ES-I3 (cell line): ENCODE results near the gene UGT8.
"Not testable (repeated sequence)": the region's sequence is repeated elsewhere in the genome, so short reads cannot be mapped to it uniquely, and the experiment has no call there.

ENCODE experiments used
- H3K36me3 ChIP-seq: 2 replicates; pipeline ENCODE4 v1.6.1; 2013; ENCODE audit warnings: mild to moderate bottlenecking, low read length, control low read depth, moderate library complexity; ENCODE audit not compliant: insufficient read depth
- H3K4me1 ChIP-seq: 2 replicates; pipeline ENCODE4 v1.6.1; 2013; ENCODE audit warnings: mild to moderate bottlenecking, control low read depth, low read length; ENCODE audit not compliant: insufficient read depth
- H3K9ac ChIP-seq: 2 replicates; pipeline ENCODE4 v1.6.1; 2013; ENCODE audit warnings: low read depth, mild to moderate bottlenecking, low read length, moderate library complexity
- H3K9me3 ChIP-seq: 2 replicates; pipeline ENCODE4 v1.6.1; 2013; ENCODE audit warnings: mild to moderate bottlenecking, low read length, moderate library complexity; ENCODE audit not compliant: control insufficient read depth, insufficient read depth

Gene UGT8

DNA sequence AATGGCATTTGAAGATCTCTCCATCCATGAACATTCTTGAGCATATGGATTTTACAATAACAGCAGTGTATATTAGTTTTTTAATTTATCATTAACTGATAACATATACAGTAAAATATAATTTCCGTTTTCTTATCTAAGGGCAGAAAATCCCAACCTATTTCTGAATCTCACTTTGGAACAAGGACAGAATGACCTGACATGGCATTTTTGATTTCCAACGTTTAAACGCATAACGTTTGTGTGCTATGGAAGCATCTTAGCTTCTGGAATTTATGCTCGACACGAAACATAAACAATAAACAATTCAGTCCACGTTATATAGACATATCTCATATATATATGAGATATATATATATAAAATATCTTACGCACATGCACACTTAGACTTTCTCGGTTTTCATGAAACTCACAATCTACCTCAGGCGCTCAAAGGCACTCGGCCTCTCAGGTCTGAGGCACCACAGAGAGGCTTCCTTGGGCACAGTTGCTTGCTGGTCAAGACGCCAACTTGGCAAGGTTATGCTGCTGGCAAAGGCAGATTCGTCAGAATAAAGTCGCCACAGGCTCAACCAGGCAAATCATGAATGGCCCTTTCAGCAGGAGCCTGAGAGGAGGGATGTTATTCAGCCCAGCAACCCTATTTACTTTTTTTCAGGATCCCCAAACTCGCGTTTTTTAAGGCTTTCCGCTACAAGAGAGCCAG lies 1.0 kb upstream of the UGT8 start:
- H3K9ac ChIP-seq, result peak overlapping the region; percentile 76
- no peaks in the 10 kb centered on the region for H3K4me1 ChIP-seq
- H3K36me3 ChIP-seq, result no peaks in the 10 kb centered on the region
- peaks cover 4% of the 10 kb centered on the region; the same call in 1 of the 2 replicates for H3K9me3 ChIP-seq

DNA sequence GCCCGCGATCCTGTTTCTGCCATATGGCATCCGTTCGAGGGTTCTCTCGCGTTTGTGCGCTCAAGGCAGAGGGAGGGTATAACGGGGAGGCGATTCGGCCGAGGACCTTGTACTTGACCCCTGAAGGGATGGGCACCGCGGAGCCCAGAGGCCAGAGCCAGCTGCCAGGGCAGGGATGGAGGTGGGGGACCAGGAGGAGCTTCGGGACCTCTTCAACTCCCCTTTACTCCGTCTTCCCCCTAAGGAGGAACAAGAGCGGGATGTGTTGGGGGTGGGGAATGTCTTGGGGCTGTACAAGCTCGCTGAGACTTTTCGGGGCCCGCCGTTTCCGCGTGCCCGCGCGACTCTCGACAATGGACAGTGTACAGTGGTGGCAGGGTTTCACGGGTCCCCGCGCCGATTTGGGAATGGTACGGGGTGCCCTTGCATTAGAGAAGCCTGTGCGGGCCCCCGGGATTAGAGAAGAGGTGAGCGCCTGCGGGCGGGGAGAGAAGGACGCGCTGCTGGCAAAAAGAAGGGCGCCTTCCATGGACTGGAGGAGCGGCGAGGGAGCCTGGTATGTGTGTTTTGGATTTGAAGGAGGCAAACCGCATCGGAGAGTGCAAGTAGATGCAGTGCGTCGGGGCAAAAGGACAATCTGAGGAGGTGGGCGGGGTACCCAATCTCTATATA lies 760 bp downstream of the UGT8 start:
- Histone ChIP-seq H3K9ac (peak overlapping the region; percentile 76), H3K4me1 (no peaks in the 10 kb centered on the region), H3K9me3 (peaks cover 4% of the 10 kb centered on the region; the same call in 1 of the 2 replicates), H3K36me3 (no peaks in the 10 kb centered on the region)

GRCh38 chr4:114599903-114600552 lies 1.4 kb downstream of the UGT8 start:
- Histone ChIP-seq H3K36me3 (no peaks in the 10 kb centered on the region), H3K4me1 (no peaks in the 10 kb centered on the region), H3K9me3 (peaks cover 4% of the 10 kb centered on the region; the same call in 1 of the 2 replicates), H3K9ac (peak overlapping the region; percentile 76)

- Histone ChIP-seq H3K9ac (no peak overlapping the region), H3K36me3 (no peaks in the 10 kb centered on the region), H3K9me3 (peaks cover 2% of the 10 kb centered on the region; the same call in 1 of the 2 replicates), H3K4me1 (no peaks in the 10 kb centered on the region)
These were observed 2.1 kb downstream of the UGT8 start for GRCh38 chr4:114600672-114601071.

DNA sequence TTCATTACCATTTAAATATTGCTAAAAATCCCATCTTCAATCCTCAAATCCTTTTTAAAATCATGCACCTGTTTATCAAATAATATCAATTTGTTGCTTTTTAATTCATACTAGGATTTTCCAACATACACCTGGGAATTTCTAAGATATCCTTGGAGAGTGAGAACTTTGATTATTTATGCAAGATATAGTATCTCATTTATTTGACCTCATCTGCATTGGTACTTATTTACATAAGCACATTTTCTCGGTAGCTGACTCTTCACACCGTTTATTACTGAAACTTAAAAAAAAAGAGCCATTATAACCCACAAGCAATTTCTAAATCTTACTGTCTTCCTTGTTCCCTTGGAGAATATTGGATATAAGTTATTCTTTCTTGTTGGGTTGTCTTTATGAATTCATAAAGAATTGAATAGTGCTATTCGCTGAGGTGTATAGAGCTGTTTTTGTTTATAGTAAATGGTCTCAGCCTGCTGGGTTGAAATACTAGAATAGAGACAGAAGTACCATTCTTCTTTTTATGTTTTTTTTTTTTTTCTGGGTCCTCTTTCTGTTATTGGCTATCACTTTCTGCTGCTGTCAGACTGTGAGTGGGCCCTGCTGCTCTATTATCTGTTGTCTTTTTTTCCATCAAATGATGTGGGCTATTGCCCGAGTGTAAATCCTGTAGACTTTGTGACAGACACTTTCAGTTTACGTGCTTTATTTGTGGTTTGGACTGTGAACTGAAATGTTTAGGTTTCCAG lies 2.9 kb downstream of the UGT8 start:
- H3K36me3 ChIP-seq, result no peaks in the 10 kb centered on the region
- H3K9ac ChIP-seq, result no peak overlapping the region
- H3K9me3 ChIP-seq, result no peaks in the 10 kb centered on the region
- H3K4me1 ChIP-seq, result no peaks in the 10 kb centered on the region

DNA sequence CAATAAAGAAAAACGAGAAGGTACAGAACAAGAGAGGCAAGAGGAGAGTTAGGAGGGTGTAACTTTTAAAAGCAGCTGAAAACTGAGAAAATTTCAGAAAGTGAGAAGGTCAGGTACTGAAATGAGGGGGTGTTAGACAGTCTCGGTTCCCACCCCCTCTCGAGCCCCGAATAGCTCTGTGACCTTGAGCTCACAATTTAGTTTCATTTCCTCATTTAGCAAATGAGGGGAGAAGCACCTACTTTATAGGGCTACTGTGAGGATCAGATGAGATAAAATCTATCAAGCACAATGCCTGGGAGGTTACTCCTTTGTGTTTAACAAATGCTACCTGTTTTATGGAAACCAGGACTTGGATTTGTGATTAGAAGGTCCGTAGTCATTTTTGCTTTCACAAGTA lies 4.9 kb downstream of the UGT8 start:
- Histone ChIP-seq H3K36me3 (no peaks in the 10 kb centered on the region), H3K9me3 (no peaks in the 10 kb centered on the region), H3K4me1 (no peaks in the 10 kb centered on the region), H3K9ac (no peak overlapping the region)

DNA sequence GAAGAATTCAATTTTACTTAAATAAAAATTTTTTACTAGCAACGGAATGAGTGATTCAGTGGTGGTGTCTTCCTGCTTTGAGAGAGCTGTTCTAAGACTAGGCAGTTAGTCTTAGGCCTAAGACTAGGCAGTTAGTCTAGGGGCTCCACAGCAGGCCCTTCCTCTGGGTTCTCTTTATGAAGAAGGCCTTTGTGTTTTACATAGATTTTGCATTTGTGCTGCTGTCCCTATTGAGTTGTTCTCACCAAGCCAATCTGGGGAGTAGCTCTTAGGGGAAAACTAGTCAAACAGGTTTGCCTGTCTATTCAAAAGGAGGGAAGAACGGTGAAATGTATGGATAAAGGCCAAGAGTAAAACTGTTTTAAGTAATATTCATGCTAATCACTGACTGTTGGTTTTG lies 7.6 kb downstream of the UGT8 start:
- Histone ChIP-seq H3K36me3 (no peaks in the 10 kb centered on the region), H3K9ac (no peak overlapping the region), H3K9me3 (no peaks in the 10 kb centered on the region), H3K4me1 (no peaks in the 10 kb centered on the region)

DNA sequence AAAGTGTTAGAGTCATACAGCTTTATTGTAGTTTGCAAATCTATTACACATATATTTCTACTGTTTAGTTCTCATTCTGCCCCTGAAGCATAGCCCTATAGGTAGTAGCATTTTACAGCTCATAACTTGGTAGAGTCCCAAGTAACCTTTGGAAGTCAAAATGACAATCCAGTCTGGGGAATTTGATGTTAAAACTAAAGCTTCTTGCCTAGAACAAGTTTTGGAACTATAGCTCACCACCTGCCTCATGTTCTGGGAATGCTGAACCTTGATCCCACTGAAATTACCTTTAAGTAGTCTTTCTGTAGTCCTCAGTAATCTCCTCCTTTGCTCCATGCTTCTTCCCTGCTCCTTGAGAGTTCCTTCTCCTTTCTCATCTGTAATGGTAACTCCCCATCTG lies 8.4 kb downstream of the UGT8 start:
- Histone ChIP-seq H3K4me1 (no peaks in the 10 kb centered on the region), H3K9ac (no peak overlapping the region), H3K36me3 (no peaks in the 10 kb centered on the region), H3K9me3 (no peaks in the 10 kb centered on the region)

DNA sequence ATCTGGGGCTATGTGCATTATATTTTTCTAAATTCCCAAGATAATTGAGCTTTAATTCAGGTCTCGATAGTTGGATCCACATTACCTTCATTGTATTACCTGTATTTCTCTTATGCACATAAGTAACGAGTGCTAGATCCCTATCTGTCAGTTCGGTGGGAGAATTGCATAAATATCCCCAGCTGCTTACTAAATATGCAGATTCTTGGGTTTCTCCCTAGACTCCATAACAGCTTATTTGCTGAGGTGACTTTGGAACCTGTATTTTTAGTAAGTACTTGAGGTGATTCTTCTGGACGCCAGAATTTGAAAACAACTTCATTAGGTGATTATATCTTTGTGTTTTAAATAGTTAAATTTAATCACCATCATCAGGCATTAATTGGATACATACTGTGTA lies 15.0 kb downstream of the UGT8 start:
- H3K36me3 ChIP-seq, result no peaks in the 10 kb centered on the region
- peaks cover 6% of the 10 kb centered on the region; the same call in 1 of the 2 replicates for H3K4me1 ChIP-seq
- H3K9me3 ChIP-seq, result peaks cover 2% of the 10 kb centered on the region; the same call in 1 of the 2 replicates
- no peak overlapping the region for H3K9ac ChIP-seq

DNA sequence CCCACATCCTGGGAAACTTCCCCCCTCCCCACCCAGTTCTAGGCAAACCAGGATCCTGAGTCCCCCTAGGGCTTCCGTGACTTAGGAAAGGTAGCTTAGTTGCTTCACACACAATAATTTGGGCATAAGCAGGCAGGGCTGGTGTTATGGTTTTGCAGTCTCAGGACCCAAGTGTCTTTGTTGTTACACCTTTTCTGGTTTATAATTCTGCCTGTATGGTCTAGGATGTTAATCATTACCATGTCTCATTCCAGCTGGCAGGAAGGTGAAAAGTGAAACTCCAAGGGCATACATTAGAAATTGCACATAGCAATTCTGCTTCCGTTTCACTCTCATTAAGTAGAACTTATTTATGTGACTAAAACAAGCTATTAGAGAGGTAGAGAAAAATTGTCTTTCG lies 16.8 kb downstream of the UGT8 start:
- peaks cover 6% of the 10 kb centered on the region; the same call in 1 of the 2 replicates for H3K4me1 ChIP-seq
- peaks cover 2% of the 10 kb centered on the region; the same call in 1 of the 2 replicates for H3K9me3 ChIP-seq
- H3K36me3 ChIP-seq, result no peaks in the 10 kb centered on the region
- H3K9ac ChIP-seq, result no peak overlapping the region

DNA sequence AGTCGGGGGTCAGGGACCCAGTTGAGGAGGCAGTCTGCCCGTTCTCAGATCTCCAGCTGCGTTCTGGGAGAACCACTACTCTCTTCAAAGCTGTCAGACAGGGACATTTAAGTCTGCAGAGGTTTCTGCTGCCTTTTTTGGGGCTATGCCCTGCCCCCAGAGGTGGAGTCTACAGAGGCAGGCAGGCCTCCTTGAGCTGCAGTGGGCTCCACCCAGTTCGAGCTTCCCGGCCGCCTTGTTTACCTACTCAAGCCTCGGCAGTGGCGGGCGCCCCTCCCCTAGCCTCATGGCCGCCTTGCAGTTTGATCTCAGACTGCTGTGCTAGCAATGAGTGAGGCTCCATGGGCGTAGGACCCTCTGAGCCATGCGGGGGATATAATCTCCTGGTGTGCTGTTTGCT lies 17.4 kb downstream of the UGT8 start:
- not testable (repeated sequence) for H3K4me1 ChIP-seq, H3K9me3 ChIP-seq, H3K36me3 ChIP-seq, H3K9ac ChIP-seq

GRCh38 chr4:114626196-114626595 lies 27.6 kb downstream of the UGT8 start:
- no peaks in the 10 kb centered on the region for H3K36me3 ChIP-seq
- no peak overlapping the region for H3K9ac ChIP-seq
- peaks cover 4% of the 10 kb centered on the region; the same call in 1 of the 2 replicates for H3K4me1 ChIP-seq
- no peaks in the 10 kb centered on the region for H3K9me3 ChIP-seq

DNA sequence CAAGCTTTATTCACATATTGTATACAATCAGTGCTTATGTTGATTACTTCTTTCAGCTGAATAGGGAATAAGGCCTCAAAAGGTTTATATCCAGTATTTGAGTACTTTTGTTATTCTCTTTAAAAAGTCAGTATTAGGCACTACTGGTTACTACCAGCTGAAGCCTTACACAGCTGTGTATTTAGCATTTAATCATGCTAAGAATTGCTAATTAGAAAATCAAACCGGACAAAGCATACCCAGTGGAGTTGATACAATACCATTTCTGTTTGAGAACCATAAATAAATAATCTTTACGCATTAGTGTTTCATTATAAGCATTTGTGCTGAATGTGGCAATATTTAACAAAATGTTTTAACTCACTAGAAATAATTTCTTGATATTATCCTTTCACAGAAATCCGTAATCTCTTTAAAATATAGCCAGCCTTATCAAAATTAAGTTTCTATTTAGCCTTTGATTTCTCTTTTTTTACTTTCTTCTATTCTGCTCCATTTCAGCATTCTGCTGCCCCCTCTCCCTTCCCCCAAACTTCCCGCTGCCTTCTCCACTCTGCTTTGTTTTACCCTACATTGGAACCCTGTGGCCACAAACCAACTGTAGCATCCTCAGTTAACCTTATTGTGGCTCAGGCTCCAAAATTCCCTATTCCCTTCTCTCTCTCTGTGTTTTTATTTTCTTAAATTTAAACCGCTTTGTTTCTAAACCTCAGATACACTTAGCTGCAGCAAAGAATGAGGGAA lies 37.8 kb downstream of the UGT8 start:
- Histone ChIP-seq H3K36me3 (no peaks in the 10 kb centered on the region), H3K4me1 (no peaks in the 10 kb centered on the region), H3K9ac (no peak overlapping the region), H3K9me3 (no peaks in the 10 kb centered on the region)
